ENCODE results near the gene PRDM12. TPM values are rescaled to one million over a fixed set of nuclear protein-coding genes. Genes with fewer than 3 reads are reported as not detected.
A peak's percentile ranks its signal among the peaks of the same experiment; 100 is the strongest.

PRDM12 gene
- not detected in 2 replicates for total RNA-seq (2014; rRNA removed; shearing (Covaris generic))

- peak; percentile 23 for DNase-seq (ENCODE audit: low read depth)
These were observed at the start of gene PRDM12 for GRCh38 chr9:130664251-130665028. TSS of gene PRDM12 (plus strand) at chr9:130664594. CDS start at chr9:130664654, 60 bp downstream.

DNA sequence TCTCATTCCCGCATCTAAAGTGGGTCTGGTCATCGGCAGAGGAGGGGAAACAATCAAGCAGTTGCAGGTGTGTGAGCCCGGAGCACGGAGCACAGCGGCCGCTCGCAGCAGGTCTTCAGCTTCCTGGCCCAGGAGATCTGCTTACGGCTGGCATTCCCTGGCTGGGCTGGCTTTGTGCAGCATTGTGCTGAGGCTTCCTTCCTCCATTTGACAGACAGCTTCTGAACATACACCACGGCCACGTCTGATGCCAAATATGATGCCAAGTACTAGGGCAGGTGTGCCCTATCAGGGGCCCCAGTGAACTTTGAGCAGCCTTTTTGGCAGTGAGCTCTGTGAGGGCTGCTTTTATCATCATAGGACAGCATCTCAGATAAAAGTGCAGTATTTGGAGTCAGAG is 47.9 kb upstream of the PRDM12 start:
- DNase-seq (ENCODE audit: low read depth) = no peak

DNA sequence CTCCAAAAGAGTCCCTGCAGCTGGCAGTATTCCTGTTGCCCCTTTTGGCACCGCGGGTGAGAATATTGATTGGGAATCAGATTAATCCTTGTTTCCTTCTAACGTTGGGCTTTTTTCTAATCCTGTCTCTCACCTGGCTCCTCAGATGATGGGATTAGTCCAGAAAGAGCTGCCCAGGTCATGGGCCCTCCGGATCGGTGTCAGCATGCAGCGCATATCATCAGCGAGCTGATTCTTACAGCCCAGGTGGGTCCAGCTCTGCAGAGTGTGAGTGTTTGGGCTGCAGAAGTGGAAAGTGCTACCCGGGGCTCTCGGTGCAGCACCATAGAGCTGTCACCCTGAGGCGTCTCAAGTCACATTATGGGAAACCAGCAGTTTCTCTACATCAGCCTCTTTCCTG is 40.9 kb upstream of the PRDM12 start:
- no peak for DNase-seq (ENCODE audit: low read depth)

DNA sequence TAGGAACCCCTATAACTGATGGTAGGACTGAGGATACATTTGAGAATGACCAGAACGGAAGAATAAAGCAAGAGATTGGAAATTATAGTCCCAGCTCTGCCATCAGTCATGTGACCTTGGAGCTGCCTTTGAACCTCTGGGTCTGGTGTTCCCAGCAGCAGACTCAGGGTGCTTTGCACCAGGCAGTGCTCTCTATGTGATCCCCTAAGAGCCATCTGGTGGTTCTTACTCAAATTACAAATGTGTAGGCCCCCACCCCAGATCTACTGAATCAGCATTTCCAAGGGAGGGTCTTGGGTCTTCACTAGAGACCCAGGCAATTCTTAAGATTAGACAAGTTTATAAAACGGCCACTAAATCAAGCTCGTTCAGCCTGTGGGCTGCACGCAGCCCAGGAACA is 40.2 kb upstream of the PRDM12 start:
- DNase-seq (ENCODE audit: low read depth) = no peak

- no peak for DNase-seq (ENCODE audit: low read depth)
These were observed 38.0 kb upstream of the PRDM12 start for GRCh38 chr9:130626249-130626996.

GRCh38 chr9:130627051-130627450 is 37.3 kb upstream of the PRDM12 start:
- no peak for DNase-seq (ENCODE audit: low read depth)

GRCh38 chr9:130627896-130628792 is 36.2 kb upstream of the PRDM12 start:
- DNase-seq (ENCODE audit: low read depth) = no peak

DNA sequence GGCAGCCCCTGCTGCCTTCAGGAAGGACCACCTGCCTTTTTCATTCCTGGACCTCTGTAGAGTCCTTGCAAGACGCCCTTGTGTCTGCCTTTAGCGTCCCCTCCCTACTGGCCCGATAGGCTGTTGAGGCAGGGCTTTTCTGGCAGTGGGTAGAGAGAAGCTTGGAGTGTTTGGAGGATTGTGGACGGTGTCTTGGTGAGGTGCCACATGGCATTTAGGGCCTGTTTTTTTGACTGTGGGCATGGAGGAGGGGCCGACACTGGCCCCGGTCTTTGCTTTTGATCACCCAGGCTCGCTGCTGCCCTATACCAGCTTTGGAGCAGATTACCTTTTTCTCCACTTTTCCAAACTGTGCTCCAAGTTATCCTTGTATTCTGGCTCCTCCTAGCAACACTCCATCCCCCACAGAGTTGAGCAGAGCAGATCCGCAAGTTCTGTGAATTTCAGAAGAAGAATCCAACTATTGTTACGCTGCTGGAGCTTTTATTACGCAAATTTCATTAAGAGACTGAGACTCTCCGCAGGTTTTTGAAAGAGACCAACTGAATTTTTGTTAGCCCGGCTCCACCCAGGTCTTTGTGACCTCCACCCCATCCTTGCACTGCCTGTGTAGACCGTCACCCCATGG is 34.8 kb upstream of the PRDM12 start:
- DNase-seq (ENCODE audit: low read depth) = no peak

DNA sequence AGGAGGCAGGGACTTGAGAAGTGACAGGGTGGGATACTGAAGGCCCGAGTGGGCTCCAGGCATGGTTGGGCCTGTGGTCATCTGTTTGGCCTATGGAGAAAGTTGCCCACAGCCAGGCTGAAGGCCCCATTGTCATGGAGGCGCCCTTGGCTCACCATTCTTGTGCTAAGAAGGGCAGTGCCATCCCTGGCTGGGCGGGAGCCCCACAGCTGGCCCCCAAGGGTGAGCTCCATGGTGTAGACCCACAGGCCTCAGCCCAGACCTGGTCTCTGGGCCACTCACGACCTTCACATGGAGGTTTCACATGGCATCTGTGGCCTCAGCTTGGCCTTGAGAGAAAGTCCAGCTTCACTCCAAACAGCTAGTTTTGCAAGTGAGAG is 34.3 kb upstream of the PRDM12 start:
- no peak for DNase-seq (ENCODE audit: low read depth)

DNA sequence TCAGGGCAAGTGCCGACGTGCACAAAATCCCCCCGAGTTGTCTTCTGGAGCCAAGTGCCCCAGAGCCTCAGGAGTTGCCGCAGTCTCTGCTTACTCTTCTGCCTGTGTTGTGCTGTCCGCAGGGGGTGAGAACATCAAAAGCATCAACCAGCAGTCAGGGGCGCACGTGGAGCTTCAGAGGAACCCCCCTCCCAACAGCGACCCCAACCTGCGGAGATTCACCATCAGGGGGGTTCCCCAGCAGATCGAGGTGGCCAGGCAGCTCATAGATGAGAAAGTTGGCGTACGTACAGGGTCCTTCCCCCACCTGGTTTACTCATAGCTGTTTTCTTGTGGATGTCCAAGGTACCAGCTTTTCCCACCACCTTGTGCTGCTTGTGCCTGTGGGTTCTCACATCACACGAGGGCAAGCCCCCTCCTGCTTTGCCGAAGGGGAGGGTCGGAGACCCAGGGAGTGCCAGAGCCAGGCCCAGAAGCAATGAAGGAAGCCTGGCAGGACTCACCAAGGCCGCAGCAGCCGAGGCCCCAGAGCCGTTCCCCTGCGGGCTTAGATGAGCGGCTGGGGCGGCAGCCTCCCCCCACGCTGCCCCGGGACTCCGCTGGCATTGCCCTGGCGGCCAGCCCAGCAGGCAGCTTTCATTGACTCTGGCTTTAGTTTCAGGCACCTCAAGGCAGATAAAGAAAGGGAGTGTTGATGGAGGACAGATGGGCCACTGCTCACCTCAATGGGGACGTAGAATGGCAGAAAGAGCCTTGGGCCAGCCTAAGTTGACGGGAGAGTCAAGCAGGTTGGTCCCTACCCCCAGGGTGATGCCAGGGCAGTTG is 33.7 kb upstream of the PRDM12 start:
- no peak for DNase-seq (ENCODE audit: low read depth)

DNA sequence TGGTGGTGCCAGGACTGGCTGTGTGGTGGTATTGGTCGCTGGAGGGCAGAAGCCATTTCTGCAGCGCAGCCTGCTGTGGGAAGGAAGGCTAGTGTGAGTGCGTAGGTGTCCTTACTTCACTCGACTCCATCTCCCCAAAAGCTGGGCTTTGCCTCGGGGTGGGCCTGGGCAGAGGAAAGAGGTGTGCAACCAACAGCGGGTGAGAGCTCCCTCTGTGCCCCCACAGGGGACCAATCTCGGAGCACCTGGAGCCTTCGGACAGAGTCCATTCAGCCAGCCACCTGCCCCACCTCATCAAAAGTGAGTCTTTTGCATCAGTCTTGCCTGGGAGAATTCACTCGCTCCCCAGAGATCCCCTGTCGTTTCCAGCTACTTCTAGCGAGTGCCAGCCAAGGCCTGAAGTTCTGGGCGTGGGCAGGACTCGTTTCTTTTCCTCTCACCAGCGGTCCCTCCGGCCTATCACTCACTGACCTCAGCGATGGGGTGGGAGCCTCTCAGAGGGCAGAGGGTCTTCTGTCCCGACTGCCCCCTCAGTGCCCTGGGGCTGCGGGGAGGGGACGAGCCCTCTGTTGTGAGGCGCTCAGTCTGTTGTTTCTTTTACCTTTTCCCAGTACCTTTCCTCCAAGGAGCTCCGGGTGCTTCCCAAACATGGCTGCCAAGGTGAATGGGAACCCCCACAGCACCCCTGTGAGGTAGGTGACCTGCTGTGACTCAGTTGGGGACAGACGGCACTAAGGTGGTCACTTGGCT is 32.9 kb upstream of the PRDM12 start:
- DNase-seq (ENCODE audit: low read depth) = no peak

DNA sequence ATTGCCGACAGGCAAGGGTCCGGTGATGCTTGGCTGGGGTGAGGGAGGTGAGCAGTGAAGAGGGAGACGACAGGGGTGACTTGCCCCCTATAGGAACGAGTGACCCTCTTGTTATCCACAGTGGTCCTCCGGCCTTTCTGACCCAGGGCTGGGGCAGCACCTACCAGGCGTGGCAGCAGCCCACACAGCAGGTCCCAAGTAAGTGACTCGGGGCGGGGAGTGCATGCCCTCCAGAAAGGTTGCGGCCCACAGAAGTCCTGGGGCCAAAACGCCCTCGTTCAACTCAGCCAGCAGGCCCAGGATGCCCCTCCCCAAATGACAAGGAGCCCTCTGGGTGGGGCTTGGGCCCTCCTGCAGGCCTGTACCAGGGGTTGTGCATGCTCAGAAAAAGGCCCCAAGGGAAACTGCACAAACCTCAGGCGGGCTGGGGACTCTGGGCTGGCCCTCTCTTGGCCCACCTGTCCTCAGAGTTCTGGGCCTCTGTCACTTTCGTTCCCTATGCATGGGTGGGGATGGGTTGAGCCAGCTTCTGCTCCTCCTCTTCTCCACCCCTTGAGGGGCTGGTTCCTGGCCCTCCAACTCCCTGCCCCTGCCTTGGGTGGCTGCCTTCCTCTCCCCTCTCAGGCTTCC is 32.2 kb upstream of the PRDM12 start:
- no peak for DNase-seq (ENCODE audit: low read depth)

- no peak for DNase-seq (ENCODE audit: low read depth)
These were observed 31.6 kb upstream of the PRDM12 start for GRCh38 chr9:130632841-130633240.

DNA sequence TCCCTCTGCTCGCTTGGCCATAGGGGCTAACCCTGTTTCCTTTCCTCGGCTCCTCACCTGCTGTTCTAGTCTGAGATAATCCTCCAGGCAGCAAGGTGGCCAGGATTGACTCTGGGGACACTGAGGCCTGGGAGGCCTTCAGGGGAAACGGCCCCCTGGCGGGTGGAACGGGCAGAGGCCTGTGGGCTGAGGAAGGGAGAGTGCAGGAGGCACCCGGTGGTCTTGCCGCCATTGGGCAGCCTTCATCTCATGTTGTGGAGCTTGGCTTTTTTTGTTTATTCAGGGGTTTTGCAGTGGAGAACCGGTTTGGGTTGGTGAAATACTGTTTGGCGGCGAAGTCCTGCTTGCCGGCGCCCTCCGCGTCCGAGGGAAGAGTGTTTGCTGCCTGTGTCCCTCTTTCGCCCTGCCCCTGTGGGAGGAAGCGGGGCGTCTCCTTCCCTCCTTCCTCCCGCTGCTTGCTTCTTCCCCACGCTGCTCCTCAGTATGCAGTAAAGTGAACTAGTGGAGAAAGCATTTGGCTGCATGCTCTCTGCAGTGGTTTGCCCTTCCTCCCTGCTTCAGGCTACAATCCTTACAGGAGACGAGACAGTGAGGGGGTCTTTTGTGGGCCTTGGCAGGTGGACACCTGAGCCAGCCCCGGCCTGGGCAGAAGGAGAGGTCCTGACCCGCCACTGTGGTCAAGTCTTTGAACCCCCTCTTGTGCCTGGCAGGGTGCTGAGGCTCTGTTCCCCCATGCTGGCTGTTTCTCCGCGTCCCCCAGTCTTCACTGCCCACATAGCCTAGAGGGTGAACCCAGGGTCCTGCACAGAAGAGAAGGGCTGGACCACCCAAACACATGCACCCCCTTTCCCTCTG is 30.8 kb upstream of the PRDM12 start:
- DNase-seq (ENCODE audit: low read depth) = no peak

- no peak for DNase-seq (ENCODE audit: low read depth)
These were observed 30.1 kb upstream of the PRDM12 start for GRCh38 chr9:130634191-130634768.

GRCh38 chr9:130634801-130635200 is 29.6 kb upstream of the PRDM12 start:
- no peak for DNase-seq (ENCODE audit: low read depth)

DNA sequence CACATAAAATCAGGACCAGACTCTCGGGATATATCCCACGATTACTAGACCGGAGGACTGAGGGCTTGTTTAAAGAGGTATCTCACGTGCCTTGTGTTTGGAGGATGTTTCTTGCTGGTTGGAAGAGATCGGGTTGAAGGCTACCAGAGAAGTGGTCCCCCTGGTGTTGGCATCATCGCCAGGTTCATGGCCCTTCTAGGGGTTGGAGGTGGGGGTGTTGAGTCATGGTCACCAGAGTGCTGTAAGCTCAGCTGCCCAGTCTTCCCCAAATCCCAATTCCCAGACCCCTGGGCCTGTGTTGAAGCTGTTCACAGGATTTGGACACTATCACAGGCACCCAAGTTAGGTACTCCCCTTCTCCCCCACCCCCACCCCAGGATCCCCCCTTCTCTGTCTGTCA is 29.1 kb upstream of the PRDM12 start:
- no peak for DNase-seq (ENCODE audit: low read depth)
